ENCODE data around the gene IYD.

IYD gene, protein sequence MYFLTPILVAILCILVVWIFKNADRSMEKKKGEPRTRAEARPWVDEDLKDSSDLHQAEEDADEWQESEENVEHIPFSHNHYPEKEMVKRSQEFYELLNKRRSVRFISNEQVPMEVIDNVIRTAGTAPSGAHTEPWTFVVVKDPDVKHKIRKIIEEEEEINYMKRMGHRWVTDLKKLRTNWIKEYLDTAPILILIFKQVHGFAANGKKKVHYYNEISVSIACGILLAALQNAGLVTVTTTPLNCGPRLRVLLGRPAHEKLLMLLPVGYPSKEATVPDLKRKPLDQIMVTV

DNA sequence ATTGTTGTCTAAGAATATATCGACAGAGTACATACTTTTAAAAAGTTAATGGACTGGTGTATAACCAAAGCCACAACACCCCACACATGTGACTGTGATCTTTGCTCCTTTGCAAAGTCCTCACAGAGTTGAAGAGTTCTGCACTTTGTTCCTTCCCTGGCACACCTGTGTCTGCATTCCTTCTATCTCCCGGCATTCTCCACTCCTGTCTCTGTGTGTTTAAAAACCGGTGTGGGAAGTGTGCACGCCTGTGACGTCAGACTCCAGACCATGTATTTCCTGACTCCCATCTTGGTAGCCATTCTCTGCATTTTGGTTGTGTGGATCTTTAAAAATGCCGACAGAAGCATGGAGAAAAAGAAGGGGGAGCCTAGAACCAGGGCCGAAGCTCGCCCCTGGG lies at the start of gene IYD:
IYD (plus strand) TSS at position 251 of the 400 bp plus-strand sequence; CDS start at position 271, 20 bp downstream.
- DNase-seq, result no peak

DNA sequence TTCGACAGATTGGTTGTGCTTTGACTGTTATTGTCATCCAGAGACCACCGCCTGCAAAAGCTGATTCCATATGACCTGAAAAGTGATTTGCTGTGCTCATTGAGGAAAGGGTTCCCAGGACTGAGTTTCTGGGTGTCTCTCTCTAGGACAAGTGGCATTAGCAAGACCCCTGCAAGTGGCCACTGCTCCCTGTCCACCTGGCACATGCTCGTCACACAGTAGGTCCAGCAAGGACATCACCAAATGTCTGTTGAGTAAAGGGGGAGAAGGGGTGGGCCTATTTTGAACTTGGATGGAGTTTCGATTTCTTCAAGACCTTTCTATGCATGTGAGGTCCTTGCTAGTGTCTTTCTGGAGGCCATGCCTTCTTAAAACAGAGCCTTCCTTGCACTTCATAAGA lies 48.9 kb upstream of the IYD start:
- no peak for DNase-seq

GRCh38 chr6:150320442-150320841 lies 48.4 kb upstream of the IYD start:
- DNase-seq, result peak; percentile 90

DNA sequence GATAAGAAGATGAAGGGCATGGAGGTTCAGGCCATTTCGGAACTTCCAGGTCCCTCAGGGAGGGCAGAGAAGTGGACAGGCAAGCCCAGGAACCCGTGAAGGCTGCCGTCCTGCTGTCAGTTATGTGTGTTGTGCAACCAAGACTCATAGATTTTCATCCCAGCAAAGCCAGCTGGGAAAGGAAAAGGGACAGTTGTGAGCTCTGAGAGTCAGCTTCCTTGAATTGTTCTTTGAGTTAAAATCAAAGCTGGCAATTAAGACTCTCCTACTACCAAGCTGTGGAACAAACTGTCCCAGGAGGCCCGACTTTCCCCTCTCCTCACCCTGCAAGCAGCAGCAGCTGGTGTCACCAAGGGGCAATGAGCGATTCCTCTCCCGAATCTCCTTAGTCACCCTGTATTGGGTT lies 46.3 kb upstream of the IYD start:
- no peak for DNase-seq

DNA sequence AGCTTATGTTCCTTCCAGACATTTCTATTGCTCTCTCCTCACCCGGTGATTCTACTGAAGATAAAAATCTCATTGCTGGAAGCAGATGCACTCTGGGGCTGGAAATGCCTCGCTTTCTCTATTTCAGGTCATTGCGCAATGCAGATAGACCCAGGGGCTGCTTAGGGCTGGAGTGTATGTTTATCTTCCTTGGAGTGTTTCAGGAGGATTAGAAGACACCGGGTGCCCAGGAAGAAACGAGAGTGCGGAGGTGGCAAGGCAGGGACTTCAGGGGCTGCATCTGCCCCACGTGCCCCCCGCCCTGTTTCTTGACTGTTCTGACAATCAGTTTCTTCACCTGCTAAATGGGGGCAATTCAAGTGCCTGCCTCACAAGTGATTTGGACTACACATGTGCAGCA lies 45.6 kb upstream of the IYD start:
- DNase-seq, result no peak

- DNase-seq, result peak; percentile 33
Measured at GRCh38 chr6:150324044-150324443, 44.8 kb upstream of the IYD start.

DNA sequence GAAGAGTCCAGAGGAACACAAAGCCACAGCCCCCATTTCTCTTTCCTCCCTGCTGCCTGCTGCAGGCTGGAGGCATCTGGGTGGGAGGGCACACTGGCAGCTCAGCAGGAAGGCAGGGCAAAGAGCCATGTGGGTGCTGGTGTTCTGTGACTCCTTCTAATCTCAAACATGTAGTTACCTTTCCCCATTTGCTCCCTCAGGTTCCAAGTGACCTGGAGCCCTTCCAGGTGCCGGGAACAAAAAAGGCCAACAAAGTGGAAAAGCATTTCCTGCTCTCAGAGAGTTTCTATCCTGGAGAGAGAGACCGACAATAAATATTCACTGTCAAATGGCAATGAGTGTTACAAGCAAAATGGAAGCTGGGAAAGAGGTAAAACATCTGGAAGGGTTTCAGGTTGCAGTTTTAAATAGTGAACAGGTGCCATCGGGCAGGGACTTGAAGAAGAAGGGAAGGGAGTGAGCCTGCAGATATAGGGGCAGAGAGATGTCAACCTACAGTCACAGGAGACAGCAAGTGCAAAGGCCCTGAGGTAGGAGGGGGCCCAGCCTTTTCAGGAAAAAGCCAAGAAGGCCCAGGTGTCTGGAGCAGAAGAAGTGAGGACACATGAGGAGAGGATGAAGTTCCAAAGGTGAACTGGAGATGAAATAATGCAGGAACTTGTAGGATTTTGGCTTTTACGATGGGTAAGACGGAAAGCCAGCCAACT lies 43.6 kb upstream of the IYD start:
- DNase-seq, result no peak

DNA sequence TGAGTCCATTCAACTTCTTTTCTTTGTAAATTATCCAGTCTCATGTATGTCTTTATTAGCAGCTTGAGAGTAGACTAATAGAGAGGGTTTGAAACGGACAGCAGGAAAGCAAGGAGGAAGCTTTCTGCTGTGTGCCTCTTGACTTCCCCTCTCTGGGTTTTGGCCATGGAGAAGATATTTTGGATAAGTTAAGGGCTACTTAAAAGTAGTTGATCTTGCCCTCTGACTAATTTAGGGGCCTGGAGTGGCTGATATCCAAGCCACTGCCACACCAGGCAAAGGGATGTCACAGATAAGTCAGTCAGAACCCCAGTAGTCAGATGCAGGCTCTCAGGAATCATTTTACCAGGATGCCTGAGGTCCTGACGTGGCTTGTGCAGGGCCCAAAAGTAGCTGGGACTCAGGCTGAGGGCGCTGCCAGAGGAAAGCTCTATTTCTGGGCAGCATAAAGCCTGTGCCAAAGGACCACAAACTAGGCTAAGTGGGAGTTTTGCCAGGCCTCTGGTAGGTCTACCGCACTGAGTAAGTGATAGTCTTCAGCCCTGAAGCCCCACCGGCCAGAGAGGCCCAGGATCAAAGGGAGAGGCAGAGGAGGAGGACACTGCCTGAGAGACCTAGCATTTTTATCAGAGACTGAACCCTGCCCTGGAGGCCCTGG lies 41.6 kb upstream of the IYD start:
- DNase-seq, result peak; percentile 55

GRCh38 chr6:150328744-150329405 lies 39.9 kb upstream of the IYD start:
- no peak for DNase-seq

DNA sequence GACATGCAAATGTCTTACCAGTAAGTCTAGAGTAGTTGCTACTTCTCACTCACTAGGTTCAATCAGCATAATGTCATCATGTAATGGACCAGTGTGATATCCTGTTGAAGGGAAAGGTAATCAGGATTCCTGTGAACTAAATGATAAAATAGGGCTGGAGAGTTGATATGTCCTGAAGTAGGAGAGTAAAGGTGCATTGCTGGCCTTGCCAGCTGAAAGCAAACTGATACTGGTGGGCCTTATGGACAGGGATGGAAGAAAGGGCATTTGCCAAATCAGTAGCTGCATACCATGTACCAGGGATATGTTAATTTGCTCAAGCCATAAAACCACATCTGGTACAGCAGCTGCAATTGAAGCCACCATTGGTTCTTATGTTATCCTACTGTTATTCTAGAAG lies 37.5 kb upstream of the IYD start:
- DNase-seq, result no peak

DNA sequence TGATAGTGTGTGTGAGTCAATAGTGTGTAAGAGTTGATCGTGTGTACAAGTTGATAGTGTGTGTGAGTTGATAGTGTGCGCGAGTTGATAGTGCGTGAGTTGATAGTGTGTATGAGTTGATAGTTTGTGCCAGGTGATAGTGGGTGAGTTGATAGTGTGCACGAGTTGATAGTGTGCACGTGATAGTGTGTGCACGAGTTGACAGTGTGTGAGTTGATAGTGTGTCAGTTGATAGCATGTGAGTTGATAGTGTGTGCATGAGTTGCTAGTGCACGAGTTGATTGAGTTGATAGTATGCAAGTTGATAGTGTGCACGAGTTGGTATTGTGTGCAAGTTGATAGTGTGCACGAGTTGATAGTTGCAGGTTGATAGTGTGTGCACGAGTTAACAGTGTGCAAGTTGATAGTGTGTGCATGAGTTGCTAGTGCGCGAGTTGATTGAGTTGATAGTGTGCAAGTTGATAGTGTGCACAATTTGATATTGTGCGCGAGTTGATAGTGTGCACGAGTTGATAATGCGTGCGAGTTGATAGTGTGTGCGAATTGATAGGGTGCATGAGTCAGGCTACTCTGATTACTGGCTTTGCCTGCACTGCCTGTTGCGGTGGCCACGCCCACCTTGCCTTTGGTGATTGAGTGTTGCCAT lies 35.8 kb upstream of the IYD start:
- no peak for DNase-seq

GRCh38 chr6:150333585-150333941 lies 35.2 kb upstream of the IYD start:
- no peak for DNase-seq

DNA sequence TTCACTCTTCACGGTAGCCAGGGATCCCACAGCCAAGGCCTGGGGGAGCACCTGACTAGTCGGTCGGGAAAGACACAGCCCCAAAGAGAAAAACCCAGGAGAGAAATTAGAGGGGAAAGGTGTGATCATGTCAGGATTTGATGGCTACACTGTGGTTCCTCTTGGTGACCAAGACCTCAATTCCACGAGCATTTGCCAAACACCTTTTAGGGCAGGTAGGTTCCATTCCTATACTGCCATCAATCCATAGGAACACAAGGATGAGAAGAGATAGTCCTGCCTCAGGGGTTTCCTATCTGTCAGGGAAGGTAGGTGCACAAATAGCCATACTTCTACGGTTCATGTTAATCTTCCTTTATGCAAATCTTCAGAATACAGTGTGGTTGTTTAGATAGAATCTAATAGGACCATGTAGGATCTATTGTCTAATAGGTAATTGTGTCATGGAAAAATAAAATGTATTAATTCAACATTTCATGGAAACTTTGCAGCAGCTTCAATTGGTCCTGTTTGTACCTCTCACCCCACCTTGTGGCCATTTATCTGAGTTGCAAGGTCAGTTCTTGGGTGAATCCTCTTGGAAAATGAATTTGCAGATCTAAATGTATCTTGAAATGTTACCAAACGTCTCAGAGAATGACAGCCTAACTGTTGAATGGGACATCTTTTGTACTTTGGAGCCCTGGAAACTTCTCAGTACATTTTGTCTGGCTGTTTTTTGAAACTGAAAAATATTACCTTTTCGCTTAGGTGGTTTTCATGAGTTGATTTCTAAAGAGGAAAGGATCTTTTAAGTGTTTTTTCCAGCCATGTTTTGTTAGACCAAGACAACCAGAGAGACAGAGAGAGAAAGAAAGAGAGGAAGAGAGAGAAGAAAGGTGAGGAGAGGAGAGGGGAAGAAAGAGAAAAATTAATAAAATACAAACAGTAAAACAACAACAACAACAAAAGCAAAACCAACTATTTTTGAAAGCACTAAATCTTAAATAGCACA lies 33.7 kb upstream of the IYD start:
- peak; percentile 58 for DNase-seq

GRCh38 chr6:150336299-150336698 lies 32.5 kb upstream of the IYD start:
- DNase-seq, result no peak

GRCh38 chr6:150336708-150337107 lies 32.1 kb upstream of the IYD start:
- no peak for DNase-seq

GRCh38 chr6:150342126-150342525 lies 26.7 kb upstream of the IYD start:
- DNase-seq, result no peak

- no peak for DNase-seq
Measured at GRCh38 chr6:150343434-150343833, 25.4 kb upstream of the IYD start.

DNA sequence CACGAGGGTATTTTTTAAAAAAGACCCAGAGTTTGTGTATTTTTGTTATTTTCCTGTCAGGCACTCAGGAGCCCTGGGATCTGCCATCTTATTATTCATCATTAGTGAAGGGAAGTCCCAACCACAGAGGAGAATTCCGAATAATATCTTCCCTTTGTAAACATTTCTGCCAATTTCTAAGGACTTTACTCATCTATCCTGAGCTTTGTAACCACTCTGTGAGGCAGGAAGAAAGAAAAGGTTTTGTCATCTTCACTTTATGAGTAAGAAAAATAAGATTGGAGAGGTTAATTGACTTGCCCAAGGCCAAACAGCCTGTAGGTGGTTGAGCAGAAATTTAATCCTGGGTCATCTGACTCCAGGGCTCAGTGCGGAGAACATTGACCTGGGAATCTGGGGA lies 23.0 kb upstream of the IYD start:
- no peak for DNase-seq

DNA sequence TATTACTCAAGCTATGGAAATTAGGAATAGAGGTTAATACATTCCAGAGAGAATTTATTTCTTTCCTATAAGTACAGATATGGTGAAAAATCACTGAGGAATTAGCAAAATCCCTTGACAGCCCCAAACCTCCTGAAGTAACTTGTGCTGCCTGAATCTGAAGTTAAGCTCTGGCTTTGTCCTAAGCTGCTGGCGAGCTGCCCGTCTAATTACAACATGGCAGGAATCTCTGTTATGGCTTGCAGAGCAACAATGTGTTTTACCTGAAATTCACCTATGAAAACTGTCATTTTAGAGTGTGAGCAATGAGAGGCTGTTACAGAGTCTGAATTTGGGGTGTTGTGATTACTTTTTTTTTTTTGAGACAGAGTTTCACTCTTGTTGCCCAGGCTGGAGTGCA lies 22.5 kb upstream of the IYD start:
- DNase-seq, result no peak

DNA sequence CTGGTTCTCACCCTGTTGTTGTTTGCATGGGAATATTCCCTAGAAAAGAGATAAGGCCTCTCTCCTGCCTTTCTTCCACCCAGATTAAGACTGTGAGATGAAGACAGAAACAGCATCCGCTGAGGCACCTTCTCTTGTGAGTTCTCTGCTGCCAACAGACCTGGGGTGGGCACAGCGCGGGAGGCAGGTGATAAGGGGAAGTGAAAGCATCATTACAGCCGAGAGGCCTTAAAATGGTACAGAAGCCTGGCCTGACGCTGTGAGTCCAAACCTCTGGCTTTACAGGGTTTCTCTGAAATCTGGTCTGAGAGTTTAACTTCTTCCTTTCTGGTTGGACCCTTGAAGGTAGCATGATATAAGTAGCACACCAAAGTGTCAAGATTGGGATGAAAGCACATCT lies 21.0 kb upstream of the IYD start:
- DNase-seq, result no peak

- no peak for DNase-seq
Measured at GRCh38 chr6:150349546-150349945, 19.3 kb upstream of the IYD start.

Measured in femur (tissue), 1 donor.